Stimulated activated CD4-positive, alpha-beta T cell treated with anti-CD3 and anti-CD28 coated beads, TNF-alpha, amount 100 ng/mL, for 4 hours (primary cell): ENCODE measurements around the gene POLR2A.
"Not testable (repeated sequence)": the region's sequence is repeated elsewhere in the genome, so short reads cannot be mapped to it uniquely, and the experiment has no call there.

ENCODE experiments used
- DNase-seq, 3 experiments: peaks; one replicate each; pipeline ENCODE4 v3.0.0-alpha.2; 2020; ENCODE audit warnings: low read depth in 3 of 3

Gene POLR2A

DNA sequence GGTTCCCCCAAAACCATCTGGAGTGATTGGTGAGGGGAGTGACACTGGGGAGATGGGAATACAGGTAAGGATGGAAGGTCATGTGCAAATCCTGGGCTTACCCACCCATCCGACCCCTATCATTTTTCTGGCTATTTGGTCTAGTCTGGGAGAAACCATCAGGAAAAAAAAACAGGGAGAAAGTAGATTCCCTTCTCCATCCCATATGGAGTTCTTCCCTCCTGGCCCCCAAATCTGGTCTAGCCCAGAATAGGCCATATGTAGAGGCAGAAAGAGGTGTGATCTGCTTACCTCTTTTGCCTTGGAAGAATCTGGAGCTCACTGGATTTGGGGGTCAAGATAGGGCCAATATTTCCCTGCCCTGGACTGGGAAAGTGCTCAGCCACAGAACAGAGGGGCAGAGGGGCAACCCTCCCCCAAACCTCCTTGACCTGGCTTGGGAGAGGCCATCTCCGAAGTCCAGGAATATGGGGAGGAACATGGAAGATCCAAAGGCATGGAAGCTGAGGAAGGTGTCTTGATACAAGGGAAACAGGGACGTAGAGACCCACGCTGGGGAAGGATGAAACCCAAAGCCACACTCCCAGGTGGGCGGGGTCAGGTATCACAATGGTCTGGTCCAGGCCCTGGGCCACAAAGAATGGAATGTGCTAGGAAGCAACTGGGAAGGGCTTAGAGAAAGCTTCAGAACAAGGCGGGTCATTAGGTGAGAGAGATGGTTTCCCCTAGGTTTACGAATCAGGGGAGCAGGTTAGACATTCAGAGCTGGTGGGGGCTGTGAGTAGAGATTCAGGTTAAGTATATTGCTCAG is 23.1 kb upstream of the POLR2A start:
- no peak for DNase-seq

DNA sequence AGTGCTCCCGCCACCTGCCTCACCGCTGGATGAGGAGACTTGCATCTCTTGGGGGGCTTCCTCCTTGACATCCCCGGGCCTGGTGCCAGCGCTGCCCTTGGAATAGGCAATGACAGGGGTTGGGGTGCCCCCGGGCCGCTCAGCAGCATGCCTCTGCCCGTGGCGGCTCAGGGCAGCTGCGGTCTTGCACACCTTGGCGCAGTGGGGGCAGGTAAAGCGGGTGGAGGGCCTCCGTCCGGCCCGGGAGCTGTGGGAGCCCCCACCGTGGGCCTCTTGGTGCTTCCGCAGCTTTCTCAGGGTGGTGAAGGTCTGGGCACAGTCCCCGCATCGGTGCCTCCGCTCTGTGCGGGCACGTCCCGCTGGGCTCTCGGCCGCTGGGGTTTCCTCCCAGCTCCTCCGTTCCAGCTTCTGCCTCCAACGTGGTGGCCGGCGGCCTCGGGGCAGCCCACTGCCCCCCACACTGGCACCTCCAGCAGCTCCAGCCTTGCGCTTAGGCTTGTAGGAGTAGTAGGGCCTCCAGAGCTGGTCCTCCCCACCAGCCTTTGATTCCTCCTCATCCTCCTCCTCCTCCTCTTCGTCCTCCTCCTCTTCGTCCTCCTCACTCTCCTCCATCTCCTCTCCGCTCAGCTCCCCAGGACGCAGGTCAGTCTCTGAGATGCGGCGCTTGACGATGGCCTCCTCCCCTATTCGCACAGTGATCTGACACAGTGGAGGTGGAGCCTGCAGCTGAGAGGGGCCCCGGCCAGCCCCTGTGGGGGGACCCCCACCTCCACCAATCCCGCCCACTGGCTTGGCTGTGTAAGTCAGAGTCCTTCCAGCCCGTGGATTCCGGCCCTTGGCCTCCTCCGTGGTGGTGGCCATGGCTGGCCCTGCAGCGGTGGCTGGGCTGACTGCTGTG is 21.4 kb upstream of the POLR2A start:
- no peak for DNase-seq

DNA sequence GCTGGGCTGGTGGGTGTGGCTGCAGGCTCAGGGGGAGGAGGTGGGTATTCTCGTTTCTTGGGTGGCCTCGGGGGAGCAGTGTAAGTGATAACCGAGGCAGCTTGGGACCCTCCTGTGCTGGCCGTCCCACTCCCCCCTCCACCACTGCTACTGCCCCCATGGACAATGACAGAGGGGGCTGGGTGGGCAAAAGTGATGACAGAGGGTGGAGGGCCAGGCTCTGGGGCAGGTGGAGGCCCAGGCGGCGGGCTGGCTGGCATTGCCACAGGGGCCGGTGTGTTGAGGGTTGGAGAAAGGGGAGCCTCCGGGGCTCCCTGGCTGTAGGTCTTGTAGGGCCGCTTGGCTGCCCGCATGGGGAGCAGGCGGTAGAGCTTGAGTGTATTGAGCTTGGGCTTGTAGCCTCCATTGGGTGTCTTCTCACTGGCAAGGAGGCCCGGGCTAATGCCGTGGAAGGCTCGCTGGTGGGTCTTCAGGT is 20.8 kb upstream of the POLR2A start:
- no peak for DNase-seq

DNA sequence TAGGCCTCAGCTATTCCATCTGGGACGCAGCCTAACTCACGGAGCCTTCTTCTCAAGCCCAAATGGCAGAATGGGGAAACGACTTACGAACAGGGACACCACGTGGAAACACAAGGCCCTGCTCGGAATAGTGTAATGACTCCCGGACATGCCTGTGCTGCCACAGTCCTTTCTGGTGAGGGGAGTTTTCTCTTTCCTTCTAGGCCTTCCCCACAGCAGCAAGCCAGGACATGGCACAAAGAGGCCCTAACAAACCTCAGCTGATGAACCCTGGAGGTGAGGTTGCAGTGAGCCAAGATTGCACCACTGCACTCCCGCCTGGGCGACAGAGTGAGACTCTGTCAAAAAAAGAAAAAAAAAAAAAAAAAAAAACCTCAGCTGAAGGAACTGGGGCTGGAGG is 20.1 kb upstream of the POLR2A start:
- DNase-seq: no peak

DNA sequence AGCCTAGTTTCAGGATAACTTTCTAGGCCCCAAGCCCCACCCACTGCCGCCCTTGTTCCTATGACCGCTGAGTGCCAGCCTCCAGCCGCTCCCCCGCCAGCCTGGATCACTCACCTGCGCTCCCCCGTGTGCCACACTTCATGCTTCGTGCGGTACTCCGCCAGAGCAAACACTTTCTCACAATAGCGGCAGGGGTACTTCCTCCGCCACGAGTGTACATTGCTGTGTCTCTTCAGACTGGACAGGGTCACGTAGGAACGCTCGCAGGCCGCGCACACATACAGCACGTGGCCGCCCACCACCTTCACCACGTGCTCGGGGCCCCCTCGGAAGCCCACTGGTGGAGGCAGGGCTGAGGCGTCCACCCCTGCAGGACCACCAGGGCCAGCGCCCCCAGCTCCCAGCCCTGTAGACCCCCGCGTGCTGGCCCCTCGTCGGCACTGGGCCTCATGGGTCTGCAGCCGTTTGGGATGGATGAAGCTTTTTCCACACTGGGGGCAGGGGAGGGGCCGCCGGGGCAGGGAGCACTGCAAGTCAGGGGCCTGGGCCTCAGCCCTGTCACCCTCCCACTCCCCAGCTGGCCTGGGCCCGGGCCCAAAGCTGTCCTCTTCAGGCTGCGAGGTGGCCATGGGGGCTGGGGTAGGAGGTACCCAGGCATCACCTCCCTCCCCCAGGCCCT is 18.4 kb upstream of the POLR2A start:
- no peak for DNase-seq

DNA sequence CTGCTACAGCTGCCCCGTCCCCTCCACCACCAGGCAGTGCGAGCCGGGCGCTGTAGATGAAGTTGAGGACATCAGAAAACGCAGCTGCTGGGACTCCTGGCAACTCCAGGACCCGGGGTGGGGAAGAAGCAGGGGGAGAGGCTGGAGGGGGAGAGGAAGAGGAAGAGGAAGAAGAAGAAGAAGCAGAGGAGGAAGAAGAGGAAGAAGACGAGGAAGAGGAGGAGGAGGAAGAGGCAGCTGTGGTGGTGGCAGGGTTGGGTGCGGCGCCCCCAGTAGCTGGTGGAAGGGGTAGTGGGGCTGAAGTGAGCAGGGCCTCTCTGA is 17.9 kb upstream of the POLR2A start:
- DNase-seq: no peak

DNA sequence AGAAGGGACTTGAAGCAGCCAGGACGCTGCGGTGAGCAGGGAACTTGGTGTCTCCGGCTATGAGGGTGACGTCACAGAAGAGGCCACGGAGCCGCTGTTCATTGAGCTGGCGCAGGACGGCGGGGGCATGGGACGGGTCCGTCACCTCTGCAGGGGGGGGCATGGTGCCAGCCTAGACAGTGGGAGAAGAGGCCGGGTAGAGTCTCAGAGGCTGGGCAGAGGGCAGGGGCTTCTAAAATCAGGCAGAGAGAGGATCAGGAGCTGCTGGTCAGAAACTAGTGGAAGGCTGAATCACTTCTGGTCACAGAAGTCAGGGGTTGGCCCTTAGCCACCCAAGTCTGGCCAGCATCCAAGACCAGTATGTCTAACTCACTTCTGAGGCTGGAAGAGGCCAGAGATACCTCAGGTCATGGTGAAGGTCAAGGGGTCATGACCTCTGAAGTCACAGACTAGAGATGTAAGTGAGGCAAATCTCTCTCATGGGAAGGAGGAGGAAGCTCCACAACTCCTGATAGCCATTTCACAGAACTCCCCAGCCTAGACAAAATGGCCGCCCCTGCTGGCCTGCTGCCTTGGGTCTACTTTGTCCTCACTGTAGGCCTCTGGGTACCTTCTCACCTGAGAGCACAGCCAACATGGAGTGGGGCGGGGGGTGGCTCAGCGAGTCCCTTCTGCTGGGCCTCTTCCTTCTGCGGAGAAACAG is 17.4 kb upstream of the POLR2A start:
- no peak for DNase-seq

DNA sequence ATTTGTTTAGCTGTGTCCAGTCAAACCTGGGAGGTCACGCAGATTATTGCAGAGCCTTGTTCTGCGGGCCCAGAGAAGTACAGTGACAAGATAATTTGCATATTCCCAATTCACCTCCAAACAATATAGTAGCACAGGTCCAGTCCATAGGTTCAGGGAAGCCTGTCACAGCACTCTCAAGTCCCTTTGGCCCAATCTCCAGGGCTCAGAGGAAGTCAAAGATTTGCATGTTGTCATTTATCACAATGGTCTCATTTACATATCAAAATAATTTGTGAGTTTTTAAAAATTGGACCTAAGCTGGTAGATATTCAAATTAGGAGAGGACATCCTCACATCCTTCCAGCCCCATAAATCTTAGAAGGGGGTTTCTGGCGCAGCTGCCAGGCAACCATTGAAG is 16.7 kb upstream of the POLR2A start:
- no peak for DNase-seq

DNA sequence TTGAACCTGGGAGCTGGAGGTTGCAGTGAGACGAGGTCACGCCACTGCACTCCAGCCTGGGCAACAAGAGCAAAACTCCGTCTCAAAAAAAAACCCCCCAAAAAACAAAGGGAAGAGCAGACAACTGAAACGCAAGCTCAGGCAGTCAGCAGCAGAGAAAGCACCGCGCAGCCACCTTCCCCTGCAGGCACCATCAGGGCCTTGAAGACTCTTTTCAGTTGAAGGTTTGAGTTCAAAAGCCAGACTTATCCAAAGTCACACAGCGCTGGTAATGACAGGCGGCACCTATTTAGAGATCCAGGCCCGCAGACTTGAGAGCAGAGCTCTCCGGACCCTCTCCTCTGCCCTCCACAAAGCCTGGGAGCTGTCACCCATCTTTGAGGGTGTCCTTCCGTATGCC is 15.9 kb upstream of the POLR2A start:
- DNase-seq: no peak

DNA sequence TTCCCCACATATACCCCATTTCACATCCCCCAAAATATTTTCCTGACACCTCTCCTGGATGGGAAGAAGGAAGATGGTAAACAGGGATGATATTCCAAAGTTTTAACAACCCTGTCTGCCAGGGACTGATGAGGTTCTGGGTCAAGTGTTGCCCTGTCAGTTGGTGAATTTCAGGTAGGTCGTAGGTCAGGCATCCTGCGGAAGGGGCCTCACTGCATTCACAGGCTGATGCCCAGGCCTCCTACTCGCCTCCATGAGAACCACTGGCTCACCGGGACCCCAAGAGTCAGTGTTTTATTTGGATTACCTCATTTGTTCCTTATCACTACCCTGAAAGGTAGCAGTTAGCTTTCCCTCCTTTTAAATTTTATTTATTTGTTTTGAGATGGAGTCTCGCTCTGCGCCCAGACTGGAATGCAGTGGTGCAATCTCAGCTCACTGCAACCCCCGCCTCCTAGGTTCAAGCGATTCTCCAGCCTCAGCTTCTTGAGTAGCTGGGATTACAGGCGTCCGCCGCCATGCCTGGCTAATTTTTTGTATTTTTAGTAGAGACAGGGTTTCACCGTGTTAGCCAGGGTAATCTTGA is 15.3 kb upstream of the POLR2A start:
- no peak for DNase-seq

DNA sequence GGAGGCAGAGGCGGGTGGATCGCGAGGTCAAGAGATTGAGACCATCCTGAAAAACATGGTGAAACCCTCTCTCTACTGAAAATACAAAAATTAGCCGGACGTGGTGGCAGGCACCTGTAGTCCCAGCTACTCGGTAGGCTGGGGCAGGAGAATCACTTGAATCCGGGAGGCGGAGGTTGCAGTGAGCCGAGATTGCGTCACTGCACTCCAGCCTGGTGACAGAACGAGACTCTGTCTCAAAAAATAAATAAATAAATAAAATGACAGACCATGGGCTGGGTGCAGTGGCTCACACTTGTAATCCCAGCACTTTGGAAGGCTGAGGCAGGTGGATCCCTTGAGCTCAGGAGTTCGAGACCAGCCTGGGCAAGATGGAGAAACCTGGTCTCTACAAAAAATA is 14.3 kb upstream of the POLR2A start:
- not testable (repeated sequence) for DNase-seq

DNA sequence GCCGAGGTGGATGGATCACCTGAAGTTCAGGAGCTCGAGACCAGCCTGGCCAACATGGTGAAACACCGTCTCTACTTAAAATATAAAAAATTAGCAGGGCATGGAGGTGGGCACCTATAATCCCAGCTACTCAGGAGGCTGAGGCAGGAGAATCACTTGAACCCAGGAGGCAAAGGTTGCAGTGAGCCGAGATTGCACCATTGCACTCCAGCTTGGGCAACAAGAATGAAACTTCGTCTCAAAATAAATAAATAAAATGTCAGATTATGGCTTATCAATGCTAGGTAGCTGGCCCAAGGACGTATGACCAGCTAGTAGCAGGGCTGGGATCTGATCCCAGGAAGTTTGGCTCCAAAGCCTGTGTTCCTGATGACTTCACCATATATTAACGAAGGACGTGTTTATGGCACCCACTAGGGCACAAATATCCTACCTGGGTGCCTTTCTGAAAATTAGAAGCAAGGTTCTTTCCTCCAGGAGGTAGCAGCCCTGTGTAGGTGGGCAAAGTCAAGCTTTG is 13.7 kb upstream of the POLR2A start:
- not testable (repeated sequence) for DNase-seq

DNA sequence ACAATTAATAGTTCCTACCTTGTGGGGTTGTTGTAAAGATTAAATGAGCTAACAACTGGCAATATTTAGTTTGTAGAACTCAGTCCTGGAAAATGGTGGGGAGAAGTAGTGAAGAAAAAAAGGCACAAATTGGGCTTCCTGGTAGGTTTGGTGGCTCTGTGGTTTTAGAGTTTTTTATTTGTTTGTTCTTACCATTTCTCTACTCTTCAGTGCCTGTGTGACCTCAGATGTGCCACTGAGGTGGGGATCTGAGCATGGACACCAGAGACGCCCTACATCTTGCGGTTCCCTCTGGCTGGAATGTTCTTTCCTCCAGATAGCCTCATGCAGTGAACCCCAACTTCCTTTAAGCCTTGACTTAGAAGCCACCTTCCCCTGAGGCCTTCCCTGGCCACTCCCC is 12.4 kb upstream of the POLR2A start:
- no peak for DNase-seq

DNA sequence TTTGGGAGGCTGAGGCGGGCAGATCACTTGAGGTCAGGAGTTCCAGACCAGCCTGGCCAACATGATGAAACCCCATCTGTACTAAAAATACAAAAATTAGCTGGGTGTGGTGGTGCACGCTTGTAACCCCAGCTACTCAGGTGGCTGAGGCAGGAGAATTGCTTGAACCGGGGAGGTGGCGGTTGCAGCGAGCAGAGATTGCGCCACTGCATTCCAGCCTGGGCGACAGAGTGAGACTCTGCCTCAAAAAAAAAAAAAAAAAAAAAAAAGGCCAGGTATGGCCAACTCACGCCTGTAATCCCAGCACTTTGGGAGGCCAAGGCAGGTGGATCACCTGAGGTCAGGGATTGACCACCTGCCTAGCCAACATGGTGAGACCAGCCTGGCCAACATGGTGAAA is 9.4 kb upstream of the POLR2A start:
- not testable (repeated sequence) for DNase-seq

DNA sequence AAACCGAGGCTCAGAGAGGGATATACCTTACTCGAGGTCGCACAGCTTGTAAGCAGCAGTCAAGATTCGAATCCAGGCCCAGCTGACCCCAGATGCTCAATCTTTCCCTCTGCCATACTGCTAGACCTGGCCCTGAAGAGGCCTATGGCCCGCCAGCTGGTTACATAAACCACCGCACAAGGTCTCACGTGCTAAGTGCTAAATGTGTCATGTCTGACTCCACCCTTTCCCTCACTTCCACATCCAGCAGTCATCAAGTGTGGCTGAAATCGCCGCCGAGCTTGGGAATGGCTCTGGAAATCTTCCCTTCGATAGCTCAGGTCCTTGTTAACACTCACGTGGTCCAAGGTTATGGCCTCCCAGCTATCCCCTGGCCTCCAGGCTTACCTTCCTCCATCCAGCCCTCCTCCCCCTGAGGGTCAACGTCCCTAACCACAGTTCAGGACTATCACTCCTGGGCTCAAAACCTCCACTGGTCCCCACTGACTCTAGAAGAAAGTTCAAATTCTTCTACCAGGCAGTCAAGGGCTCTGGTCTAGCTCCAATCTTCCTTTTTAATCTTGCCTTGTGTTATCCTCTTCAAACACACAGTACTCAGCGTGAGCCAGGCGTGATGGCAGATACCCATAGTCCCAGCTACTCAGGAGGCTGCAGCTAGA is 8.3 kb upstream of the POLR2A start:
- DNase-seq: no peak

DNA sequence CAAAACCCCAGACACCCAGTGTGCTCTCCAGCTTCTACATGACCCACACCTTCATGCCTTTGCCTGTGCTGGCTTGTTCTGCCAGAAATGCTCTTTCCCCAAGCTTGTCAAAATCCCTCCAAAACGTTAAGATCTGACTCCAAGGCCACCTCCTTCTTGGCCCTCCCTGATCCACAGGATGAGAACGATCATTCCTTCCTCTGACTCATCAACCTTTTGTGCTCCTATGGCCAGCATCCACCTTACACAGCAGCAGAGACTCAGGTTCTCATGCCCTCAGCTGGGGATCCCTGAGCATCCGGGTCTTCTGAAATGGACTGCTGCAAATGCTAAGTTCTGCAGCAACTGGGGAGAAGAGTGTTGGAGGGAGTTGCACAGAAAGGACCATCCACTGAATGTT is 7.7 kb upstream of the POLR2A start:
- no peak for DNase-seq

DNA sequence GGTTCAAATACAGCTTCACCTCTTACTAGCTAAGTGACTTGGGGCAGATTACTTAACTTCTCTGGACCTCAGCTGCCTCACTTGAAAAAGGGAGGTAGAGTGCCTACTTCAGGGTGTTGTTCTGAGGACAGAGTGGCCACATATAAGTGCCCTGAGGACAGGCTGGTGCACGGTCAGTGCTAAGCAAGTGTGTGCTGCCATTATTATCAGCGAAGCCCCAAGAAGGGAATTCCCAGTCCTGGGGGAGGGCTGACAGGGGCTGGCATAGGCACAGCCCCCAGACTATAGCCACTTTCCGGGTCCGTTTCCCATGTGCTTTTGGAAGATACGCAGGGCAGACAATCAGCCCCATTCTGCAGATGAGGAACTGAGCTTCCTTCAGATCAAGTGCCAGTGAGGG is 7.2 kb upstream of the POLR2A start:
- DNase-seq: no peak

DNA sequence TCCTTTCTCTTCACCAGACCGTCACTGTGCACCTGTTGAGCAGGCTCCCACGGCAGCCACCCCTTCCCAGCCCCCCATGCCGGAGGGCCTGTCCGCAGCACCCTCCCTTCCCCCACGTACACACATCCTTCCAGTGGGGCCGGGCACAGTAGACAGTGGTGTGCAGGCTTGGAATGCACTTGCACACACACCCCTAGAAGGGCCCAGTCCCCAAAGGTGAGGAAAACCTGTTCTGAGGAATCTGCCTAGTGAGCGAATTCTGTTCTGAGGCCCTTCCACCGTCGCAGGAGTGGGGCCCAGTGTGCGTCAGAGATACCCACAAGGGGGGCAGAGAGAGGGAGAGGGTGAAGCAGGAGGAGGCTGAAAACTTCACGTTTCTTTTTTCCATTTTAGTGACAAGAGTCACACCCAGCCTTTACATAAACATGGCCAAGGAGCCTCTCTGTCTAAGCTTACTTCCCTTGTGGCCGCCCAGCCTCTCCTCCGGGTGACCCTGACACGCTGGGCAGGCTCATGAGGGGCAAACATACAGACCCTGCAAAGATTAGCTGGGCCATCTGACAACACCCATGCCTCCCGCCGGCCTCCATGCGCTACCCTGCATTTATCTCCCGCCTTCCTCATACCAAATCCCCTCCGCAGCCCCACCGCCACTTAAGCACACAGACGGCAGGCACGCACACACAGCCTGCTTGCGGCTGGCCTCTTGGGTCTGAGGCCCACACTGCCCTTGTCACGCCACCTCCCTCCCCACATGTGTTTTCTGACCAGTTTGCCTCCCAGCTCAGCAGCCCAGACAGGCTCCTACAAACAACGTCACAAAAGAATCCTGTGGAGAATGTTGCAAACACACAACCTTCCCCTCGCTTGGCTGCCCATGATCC is 6.5 kb upstream of the POLR2A start:
- no peak for DNase-seq
